Measurements from ENCODE around the gene APOA4.

- TF ChIP-seq CTCF (IDR thresholded peaks at IDR 0.05) (no peak), POLR2AphosphoS5 (IDR thresholded peaks at IDR 0.05) (no peak), POLR2A (IDR thresholded peaks at IDR 0.05) (no peak)
These were observed 36.1 kb upstream of the APOA4 start for GRCh38 chr11:116859175-116859574.

Measured in sigmoid colon (tissue), 4 donors.